H4 (cell line): ENCODE measurements around the gene PCDH10. TPM values are rescaled to one million over a fixed set of nuclear protein-coding genes. Genes with fewer than 3 reads are reported as not detected.

ENCODE experiments used
- DNase-seq: peaks from one replicate; pipeline ENCODE4 v3.0.0-alpha.2; 2015; ENCODE audit warnings: low spot score
- total RNA-seq: library from RNA; depleted of rRNA; stranded (reverse); fragments of >200 nt; shearing (Covaris generic); gene quantifications from 2 replicates; pipeline ENCODE4 v1.2.3, GENCODE V29; 2014

The PCDH10 gene
- total RNA-seq, 1 experiment from 2014 or later, result 4.5 TPM

DNA sequence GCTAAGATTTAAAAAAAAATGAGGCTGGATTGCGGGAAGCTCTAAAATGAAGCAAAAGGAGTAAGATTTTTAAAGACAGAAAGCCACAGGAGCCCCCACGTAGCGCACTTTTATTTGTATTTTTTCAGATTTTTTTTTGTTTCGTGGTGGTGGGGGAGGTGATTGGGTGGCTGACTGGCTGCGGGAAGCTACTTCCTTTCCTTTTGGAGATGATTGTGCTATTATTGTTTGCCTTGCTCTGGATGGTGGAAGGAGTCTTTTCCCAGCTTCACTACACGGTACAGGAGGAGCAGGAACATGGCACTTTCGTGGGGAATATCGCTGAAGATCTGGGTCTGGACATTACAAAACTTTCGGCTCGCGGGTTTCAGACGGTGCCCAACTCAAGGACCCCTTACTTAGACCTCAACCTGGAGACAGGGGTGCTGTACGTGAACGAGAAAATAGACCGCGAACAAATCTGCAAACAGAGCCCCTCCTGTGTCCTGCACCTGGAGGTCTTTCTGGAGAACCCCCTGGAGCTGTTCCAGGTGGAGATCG, 908 bp downstream of the PCDH10 start:
- DNase-seq, result no peak

DNA sequence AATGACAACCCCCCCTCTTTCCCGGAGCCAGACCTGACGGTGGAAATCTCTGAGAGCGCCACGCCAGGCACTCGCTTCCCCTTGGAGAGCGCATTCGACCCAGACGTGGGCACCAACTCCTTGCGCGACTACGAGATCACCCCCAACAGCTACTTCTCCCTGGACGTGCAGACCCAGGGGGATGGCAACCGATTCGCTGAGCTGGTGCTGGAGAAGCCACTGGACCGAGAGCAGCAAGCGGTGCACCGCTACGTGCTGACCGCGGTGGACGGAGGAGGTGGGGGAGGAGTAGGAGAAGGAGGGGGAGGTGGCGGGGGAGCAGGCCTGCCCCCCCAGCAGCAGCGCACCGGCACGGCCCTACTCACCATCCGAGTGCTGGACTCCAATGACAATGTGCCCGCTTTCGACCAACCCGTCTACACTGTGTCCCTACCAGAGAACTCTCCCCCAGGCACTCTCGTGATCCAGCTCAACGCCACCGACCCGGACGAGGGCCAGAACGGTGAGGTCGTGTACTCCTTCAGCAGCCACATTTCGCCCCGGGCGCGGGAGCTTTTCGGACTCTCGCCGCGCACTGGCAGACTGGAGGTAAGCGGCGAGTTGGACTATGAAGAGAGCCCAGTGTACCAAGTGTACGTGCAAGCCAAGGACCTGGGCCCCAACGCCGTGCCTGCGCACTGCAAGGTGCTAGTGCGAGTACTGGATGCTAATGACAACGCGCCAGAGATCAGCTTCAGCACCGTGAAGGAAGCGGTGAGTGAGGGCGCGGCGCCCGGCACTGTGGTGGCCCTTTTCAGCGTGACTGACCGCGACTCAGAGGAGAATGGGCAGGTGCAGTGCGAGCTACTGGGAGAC, 1.6 kb downstream of the PCDH10 start:
- peak; percentile 19 for DNase-seq

GRCh38 chr4:133151341-133151690, 2.2 kb downstream of the PCDH10 start:
- DNase-seq, result peak; percentile 39

- peak; percentile 21 for DNase-seq
These were observed 2.7 kb downstream of the PCDH10 start for GRCh38 chr4:133151691-133152329.

DNA sequence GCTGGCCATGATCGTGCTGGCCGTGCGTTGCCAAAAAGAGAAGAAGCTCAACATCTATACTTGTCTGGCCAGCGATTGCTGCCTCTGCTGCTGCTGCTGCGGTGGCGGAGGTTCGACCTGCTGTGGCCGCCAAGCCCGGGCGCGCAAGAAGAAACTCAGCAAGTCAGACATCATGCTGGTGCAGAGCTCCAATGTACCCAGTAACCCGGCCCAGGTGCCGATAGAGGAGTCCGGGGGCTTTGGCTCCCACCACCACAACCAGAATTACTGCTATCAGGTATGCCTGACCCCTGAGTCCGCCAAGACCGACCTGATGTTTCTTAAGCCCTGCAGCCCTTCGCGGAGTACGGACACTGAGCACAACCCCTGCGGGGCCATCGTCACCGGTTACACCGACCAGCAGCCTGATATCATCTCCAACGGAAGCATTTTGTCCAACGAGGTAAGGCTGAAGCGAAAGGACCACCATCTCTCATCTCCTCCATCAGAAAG, 3.3 kb downstream of the PCDH10 start:
- DNase-seq, result peak; percentile 6

DNA sequence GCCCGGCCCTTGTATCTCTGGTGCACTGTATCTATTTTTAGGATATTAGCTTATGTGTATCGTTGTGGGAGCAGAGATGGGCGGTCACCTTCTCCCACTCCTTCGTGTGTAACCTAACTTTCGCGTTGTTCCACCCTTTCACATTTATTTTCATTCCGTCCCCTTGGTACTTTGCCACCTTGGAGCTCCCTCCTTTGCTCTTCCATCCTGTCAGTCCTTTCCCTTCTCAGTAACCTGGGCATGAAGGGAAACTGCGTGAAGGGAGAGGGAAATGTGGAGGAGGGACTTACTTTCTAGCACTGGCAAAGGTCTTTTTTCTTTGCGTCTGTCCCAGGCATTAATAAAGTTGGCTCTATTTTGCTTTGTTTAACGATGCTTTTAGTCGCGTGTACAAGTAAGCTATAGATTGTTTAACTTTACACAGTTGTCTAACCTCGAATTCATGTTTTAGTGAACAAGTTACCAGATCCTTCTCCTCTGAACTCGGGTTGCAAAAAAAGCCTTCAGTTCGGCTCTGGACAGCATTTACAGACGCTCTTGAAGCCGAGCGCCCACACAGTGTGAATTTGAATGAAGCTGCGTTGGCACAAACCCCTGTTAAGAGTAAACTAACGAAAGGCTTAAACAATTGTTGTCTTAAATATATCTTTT, 3.9 kb downstream of the PCDH10 start:
- DNase-seq, result no peak

DNA sequence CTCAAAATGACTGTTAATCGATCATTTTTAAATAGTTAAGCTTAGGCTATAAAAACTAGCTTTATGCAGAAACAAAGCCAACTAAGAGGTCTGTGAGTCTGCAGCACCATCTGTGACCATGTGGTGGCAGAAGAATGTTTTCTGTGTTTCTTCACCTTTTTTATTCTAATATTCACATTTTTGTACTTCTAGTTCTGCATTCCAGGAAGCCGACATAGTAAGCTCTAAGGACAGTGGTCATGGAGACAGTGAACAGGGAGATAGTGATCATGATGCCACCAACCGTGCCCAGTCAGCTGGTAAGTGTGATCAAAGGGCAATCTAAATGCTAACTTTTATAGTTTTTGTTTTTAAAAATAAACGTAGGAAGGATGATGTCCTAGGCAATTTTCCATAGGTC, 5.6 kb downstream of the PCDH10 start:
- peak; percentile 43 for DNase-seq

DNA sequence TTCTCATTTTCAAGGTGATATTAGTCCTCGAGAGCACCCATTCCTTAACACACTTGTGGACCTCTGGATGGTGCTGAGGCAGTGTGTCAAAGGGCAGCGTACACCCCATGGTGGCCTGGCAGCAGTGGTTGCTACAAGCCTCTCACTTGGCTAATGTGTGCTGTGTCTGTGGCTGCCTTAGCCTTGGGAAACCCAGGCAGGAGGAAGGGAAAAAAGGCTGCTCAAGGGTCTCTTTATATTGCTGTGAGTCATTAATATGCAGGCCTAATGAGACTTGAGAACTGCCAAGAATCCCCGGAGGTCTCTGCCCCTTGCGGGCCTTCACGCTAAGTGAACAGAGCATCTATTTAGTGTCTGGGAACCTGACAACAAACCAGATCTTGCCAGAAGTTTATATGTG, 7.0 kb downstream of the PCDH10 start:
- DNase-seq, result no peak

- DNase-seq, result no peak
These were observed 7.5 kb downstream of the PCDH10 start for GRCh38 chr4:133156556-133156955.

GRCh38 chr4:133157460-133158160, 8.5 kb downstream of the PCDH10 start:
- no peak for DNase-seq

- DNase-seq, result no peak
These were observed 11.8 kb downstream of the PCDH10 start for GRCh38 chr4:133160853-133161252.

DNA sequence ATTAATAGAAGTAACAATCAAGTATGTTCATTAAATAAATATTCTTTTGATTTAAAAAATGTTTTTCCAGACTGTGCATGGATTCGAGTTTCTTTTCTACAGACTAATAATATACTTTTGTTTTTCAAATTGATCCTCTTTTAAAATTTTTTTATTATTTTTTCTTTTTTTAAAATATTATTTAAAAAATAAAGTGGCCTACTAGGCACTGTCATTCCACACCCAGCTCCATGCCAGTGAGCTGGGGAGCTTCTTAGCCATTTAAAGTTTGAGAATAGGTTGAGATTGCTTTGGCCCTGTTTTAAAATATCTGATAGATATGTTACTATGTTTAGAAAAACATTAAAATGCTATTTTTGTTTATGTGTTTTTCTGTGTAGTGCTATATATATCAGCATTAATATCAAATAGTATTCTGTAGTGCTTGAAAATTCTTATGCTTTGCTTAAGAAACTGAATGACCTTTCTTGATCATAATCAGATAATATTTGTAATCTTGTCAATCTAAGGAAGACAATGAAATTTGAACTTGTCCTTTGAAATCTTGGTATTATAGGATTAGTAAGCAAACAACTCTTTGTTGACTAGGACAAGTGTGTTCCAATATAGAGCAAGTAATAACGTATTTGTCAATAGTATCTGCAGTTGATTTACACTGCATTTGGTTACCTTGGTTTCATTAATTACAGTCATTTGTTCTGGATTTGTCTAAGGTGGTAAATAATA, 12.6 kb downstream of the PCDH10 start:
- no peak for DNase-seq

DNA sequence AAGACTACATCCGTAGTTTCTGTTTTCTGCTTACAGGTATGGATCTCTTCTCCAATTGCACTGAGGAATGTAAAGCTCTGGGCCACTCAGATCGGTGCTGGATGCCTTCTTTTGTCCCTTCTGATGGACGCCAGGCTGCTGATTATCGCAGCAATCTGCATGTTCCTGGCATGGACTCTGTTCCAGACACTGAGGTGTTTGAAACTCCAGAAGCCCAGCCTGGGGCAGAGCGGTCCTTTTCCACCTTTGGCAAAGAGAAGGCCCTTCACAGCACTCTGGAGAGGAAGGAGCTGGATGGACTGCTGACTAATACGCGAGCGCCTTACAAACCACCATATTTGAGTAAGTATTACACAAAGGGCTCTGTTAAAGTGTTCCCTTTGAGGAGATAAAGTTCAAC, 13.8 kb downstream of the PCDH10 start:
- DNase-seq, result no peak

GRCh38 chr4:133178956-133179355, 29.9 kb downstream of the PCDH10 start:
- no peak for DNase-seq

DNA sequence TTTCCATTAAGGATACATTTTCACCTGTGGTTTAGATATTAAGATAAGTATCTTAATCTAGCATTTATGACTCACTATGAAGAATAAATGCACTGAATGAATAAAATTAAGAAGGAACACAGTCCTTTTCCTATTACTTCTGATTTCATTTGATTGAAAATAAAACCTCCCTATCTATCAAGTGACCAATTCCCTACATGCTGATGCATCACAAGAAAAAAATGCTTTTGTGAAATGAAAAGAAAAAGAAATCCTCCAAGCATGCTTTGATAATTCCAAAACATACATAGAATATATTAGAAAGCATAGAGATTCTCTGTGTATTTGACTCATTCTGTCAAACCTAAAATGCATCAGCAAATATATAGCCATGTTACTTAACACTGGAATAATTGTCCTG, 37.1 kb downstream of the PCDH10 start:
- DNase-seq, result no peak

DNA sequence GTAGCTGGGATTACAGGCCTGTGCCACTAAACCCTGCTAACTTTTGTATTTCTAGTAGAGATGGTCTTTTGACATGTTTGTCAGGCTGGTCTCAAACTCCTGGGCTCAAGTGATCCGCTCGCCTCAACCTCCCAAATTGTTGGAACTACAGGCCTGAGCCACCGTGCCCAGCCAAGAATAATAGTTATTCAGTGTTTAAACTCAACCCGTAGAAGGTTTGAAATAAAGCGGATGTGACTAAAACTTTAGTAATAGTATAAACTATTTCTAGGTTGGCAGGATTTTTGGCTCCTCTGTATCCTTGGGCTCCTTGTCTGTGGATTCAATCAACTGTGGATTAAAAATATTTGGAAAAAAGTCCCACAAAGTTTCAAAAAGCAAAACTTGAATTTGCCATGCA, 37.8 kb downstream of the PCDH10 start:
- no peak for DNase-seq

GRCh38 chr4:133188433-133189146, 39.5 kb downstream of the PCDH10 start:
- DNase-seq, result peak; percentile 10

DNA sequence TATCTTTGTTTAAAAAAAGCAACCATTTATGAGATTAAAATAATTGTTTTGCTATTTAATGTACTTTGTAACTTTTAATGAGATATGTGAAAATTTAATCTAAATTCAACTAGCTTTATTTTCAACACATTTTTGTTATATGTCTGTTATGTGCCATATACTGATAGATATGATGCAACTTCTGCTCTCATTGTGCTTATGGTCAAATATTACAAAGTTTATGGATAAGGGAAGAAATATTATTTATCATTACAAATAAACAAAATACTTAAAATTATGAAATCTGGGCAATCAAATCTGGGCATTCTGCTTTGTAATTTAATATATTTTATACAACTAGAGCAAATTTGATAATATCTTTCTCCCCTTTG, 40.0 kb downstream of the PCDH10 start:
- DNase-seq, result no peak

DNA sequence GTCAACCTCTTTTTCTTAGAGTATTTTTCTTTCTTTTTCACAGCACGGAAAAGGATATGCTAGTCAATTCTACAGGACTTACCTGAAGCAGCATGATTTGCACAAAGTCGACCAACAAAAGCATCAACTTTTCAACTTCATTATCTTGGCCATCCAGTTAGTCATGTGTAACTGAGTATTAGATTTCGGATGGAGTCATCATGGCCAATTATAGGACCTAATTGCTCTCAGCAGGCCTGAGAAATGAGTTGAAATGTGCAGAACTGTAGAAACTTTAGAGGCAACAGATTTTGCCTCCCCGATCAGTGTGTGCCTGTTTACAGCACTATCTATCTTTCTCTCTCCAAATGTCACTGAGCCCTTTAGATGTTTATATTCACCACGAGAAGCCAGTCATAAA, 41.0 kb downstream of the PCDH10 start:
- DNase-seq, result peak; percentile 6

DNA sequence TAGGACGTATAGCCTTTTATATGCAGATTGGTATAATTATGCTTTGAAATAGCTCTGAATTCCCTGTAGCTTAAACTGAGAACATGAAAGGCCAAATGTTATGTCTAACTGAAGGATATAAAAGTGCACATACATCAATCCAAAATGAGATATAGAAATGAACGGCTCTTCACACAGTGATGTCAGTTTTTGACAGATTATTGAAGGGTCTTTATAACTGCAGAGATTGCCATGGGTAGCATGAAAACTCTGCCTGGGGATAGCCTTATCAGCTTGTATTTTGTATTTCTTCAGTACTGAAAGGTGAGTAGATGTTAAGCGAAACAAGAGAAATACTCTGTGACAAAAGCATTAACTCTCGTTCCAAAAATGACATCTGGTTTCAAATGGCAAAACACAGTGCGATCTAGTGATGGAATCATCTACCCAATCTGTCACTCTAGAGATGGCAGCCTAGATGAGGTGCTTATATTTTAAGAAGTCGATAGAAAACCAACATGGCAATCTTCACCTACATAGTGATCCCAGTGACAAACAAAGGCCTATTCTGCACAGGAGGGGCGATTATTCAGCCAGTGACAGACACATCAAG, 59.7 kb downstream of the PCDH10 start:
- no peak for DNase-seq
